Measurements from ENCODE around the gene PRSS2. TPM values are rescaled to one million over a fixed set of nuclear protein-coding genes. Genes with fewer than 3 reads are reported as not detected.

Gene PRSS2
- total and polyA plus RNA-seq, 2 donors (not counting 1 experiment from before 2014, with no cell fraction given) = not detected

DNA sequence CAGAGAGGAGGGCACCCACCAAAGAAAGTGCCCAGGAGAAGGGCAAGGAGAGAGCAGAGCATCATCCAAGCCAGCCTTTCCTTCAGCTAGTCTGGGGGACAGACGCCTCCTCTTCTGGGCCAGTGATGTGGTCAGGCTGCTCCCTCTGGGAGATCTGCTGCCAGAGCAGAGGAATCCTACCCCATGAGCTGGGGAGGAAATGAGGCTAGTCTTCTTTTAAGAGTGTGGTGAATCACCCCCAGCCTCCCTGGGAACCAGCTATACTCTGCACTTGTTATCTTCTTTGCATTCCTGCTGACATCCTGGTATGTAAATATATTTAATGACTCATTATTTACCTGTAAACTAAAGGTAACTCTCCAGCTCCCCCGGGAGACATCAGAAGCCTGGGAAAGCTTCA lies 42.5 kb downstream of the PRSS2 start:
- H3K4me2 ChIP-seq (ENCODE audit: extremely low read depth, insufficient read depth, low read length) = no peak overlapping the region
- peak in 1 of 2 donors; percentile 86 for DNase-seq (ENCODE audit: low read depth in 2 of 2)
- TF ChIP-seq EZH2 (IDR thresholded peaks at IDR 0.05; ENCODE audit: low read length, missing control alignments) = no peak
- TF ChIP-seq, protein P1, sequence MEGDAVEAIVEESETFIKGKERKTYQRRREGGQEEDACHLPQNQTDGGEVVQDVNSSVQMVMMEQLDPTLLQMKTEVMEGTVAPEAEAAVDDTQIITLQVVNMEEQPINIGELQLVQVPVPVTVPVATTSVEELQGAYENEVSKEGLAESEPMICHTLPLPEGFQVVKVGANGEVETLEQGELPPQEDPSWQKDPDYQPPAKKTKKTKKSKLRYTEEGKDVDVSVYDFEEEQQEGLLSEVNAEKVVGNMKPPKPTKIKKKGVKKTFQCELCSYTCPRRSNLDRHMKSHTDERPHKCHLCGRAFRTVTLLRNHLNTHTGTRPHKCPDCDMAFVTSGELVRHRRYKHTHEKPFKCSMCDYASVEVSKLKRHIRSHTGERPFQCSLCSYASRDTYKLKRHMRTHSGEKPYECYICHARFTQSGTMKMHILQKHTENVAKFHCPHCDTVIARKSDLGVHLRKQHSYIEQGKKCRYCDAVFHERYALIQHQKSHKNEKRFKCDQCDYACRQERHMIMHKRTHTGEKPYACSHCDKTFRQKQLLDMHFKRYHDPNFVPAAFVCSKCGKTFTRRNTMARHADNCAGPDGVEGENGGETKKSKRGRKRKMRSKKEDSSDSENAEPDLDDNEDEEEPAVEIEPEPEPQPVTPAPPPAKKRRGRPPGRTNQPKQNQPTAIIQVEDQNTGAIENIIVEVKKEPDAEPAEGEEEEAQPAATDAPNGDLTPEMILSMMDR (conservative IDR thresholded peaks at IDR 0.05 in 1 of 2, IDR thresholded peaks at IDR 0.05 in 1 of 2; ENCODE audit: low read depth in 1 of 2, low read length in 2 of 2) = no peak
- H3K36me3 ChIP-seq (ENCODE audit: control insufficient read depth, insufficient read depth, low read length) = no peaks in the 10 kb centered on the region
- peaks cover 2% of the 10 kb centered on the region for H3K27me3 ChIP-seq (ENCODE audit: control insufficient read depth, insufficient read depth, low read length)
- H3K79me2 ChIP-seq (ENCODE audit: control insufficient read depth, insufficient read depth, low read length) = no peaks in the 10 kb centered on the region
- no peaks in the 10 kb centered on the region for H3K9me3 ChIP-seq (ENCODE audit: control insufficient read depth, insufficient read depth, low read depth, low read length)
- no peak overlapping the region for H3K9ac ChIP-seq (ENCODE audit: insufficient read depth, low read length)
- H3K4me3 ChIP-seq (replicated peaks in 1 of 4; ENCODE audit: control extremely low read depth in 1 of 4, insufficient read depth in 1 of 4, low read depth in 3 of 4, low read length in 4 of 4) = no peak overlapping the region
- H4K20me1 ChIP-seq (ENCODE audit: control insufficient read depth, extremely low read depth, insufficient read depth, low read length) = no peaks in the 10 kb centered on the region
- no peak overlapping the region for H3K27ac ChIP-seq (ENCODE audit: insufficient read depth, low read length)
- no peaks in the 10 kb centered on the region for H3K4me1 ChIP-seq (ENCODE audit: control insufficient read depth, extremely low read depth, insufficient read depth, low read length)
- H2AFZ ChIP-seq (ENCODE audit: low read length) = no peak overlapping the region

DNA sequence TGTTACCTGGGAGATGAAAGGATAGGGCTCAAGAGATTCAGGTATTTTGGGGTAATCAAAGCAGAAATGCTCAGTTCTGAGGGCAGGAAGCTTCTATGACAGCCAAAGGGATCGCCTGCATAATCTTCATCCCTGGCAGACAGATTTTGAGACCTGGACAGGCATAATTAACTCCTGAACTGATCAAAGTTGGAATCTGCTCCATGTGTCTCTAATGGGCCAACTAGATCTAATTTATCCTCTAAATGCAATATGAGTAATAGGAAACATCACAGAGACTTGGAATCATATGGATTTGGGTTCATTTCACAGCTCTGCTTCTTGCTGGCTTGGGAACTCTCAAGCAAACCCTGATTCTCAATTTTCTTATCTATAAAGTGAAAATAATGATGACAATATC lies 42.9 kb downstream of the PRSS2 start:
- H3K4me1 ChIP-seq (ENCODE audit: control insufficient read depth, extremely low read depth, insufficient read depth, low read length) = no peaks in the 10 kb centered on the region
- H3K79me2 ChIP-seq (ENCODE audit: control insufficient read depth, insufficient read depth, low read length) = no peaks in the 10 kb centered on the region
- H3K27ac ChIP-seq (ENCODE audit: insufficient read depth, low read length) = no peak overlapping the region
- H3K4me2 ChIP-seq (ENCODE audit: extremely low read depth, insufficient read depth, low read length) = no peak overlapping the region
- peaks cover 2% of the 10 kb centered on the region for H3K27me3 ChIP-seq (ENCODE audit: control insufficient read depth, insufficient read depth, low read length)
- H4K20me1 ChIP-seq (ENCODE audit: control insufficient read depth, extremely low read depth, insufficient read depth, low read length) = no peaks in the 10 kb centered on the region
- DNase-seq (ENCODE audit: low read depth in 2 of 2) = no peak
- no peaks in the 10 kb centered on the region for H3K9me3 ChIP-seq (ENCODE audit: control insufficient read depth, insufficient read depth, low read depth, low read length)
- TF ChIP-seq, protein P1 (conservative IDR thresholded peaks at IDR 0.05 in 1 of 2, IDR thresholded peaks at IDR 0.05 in 1 of 2; ENCODE audit: low read depth in 1 of 2, low read length in 2 of 2) = no peak
- TF ChIP-seq EZH2 (IDR thresholded peaks at IDR 0.05; ENCODE audit: low read length, missing control alignments) = no peak
- no peak overlapping the region for H2AFZ ChIP-seq (ENCODE audit: low read length)
- no peaks in the 10 kb centered on the region for H3K36me3 ChIP-seq (ENCODE audit: control insufficient read depth, insufficient read depth, low read length)
- H3K9ac ChIP-seq (ENCODE audit: insufficient read depth, low read length) = no peak overlapping the region
- H3K4me3 ChIP-seq (replicated peaks in 1 of 4; ENCODE audit: control extremely low read depth in 1 of 4, insufficient read depth in 1 of 4, low read depth in 3 of 4, low read length in 4 of 4) = no peak overlapping the region

DNA sequence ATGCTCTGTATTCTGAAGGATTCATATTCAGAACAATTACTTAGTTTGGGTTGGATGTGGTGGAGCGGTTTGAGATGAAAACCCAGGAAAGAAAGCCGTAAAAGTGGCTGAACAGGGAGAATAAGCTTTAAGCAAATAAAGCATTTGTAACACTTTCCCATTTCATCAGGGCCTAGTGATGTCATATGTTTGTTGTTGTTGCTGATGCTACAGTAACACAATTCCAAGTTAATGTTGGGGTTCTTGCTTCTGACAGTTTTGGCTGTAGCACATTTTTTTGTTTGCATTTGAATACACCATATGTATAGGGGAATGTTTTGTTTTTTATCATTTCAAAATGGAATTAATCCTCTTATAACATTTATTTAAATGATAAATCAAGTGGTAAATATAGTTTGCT lies 43.7 kb downstream of the PRSS2 start:
- H3K9me3 ChIP-seq (ENCODE audit: control insufficient read depth, insufficient read depth, low read depth, low read length) = no peaks in the 10 kb centered on the region
- TF ChIP-seq, protein P1 (conservative IDR thresholded peaks at IDR 0.05 in 1 of 2, IDR thresholded peaks at IDR 0.05 in 1 of 2; ENCODE audit: low read depth in 1 of 2, low read length in 2 of 2) = no peak
- TF ChIP-seq EZH2 (IDR thresholded peaks at IDR 0.05; ENCODE audit: low read length, missing control alignments) = no peak
- no peaks in the 10 kb centered on the region for H3K4me1 ChIP-seq (ENCODE audit: control insufficient read depth, extremely low read depth, insufficient read depth, low read length)
- H3K27me3 ChIP-seq (ENCODE audit: control insufficient read depth, insufficient read depth, low read length) = peaks cover 2% of the 10 kb centered on the region
- H3K27ac ChIP-seq (ENCODE audit: insufficient read depth, low read length) = no peak overlapping the region
- DNase-seq (ENCODE audit: low read depth in 2 of 2) = no peak
- no peaks in the 10 kb centered on the region for H3K79me2 ChIP-seq (ENCODE audit: control insufficient read depth, insufficient read depth, low read length)
- H2AFZ ChIP-seq (ENCODE audit: low read length) = no peak overlapping the region
- no peaks in the 10 kb centered on the region for H3K36me3 ChIP-seq (ENCODE audit: control insufficient read depth, insufficient read depth, low read length)
- no peaks in the 10 kb centered on the region for H4K20me1 ChIP-seq (ENCODE audit: control insufficient read depth, extremely low read depth, insufficient read depth, low read length)
- H3K9ac ChIP-seq (ENCODE audit: insufficient read depth, low read length) = no peak overlapping the region
- no peak overlapping the region for H3K4me3 ChIP-seq (replicated peaks in 1 of 4; ENCODE audit: control extremely low read depth in 1 of 4, insufficient read depth in 1 of 4, low read depth in 3 of 4, low read length in 4 of 4)
- no peak overlapping the region for H3K4me2 ChIP-seq (ENCODE audit: extremely low read depth, insufficient read depth, low read length)
